ENCODE results near the gene ARHGAP8. TPM values are rescaled to one million over a fixed set of nuclear protein-coding genes. Genes with fewer than 3 reads are reported as not detected.

Gene ARHGAP8
- total and polyA plus RNA-seq, 2 of the 13 experiments (the other 11 are each of a cell fraction or from before 2014, with no cell fraction given): 0.07 TPM; not detected in 1

- H3K4me2 ChIP-seq (ENCODE audit: low read depth, low read length): no peak overlapping the region
- H3K4me1 ChIP-seq (ENCODE audit: insufficient read depth, low read length): peaks cover 35% of the 10 kb centered on the region
- no peak for ATAC-seq
- no TSS peak for BruUV-seq (replicated peaks)
- ChIA-PET CTCF (ENCODE audit: low intra/inter-chr PET ratio, low total read pairs) (interaction anchor here (1.9 to 2.5 kb wide), 2 partner anchors 37 to 50 kb away, joined by 10 to 38 read pairs; no protein-coding TSS in a partner anchor), POLR2A (no interaction called here)
- no peaks in the 10 kb centered on the region for H3K79me2 ChIP-seq (ENCODE audit: insufficient read depth, low read length)
- intact Hi-C loops (cut with micrococcal nuclease; ENCODE audit: unreplicated experiment) (loop anchor here (1.0 kb wide), 1 partner anchor 38 kb away; no protein-coding TSS in a partner anchor), in situ Hi-C loops (cut with HindIII; ENCODE audit: extremely low pct_ligation_motif_present, low pct_unique_long_range_greater_than_20kb) (loop anchor here (5.0 kb wide), 1 partner anchor 38 kb away; no protein-coding TSS in a partner anchor)
- 93% methylated on average over 9 of the region's 23 CpGs for WGBS (ENCODE audit: low lambda C conversion rate)
- H3K27ac ChIP-seq (ENCODE audit: extremely low read length, insufficient read depth, low read length): no peak overlapping the region
- peaks cover 7% of the 10 kb centered on the region; the same call in 1 of the 2 replicates for H4K20me1 ChIP-seq (ENCODE audit: insufficient read depth, low read length)
- no peak for DNase-seq (ENCODE audit: low spot score)
- peaks cover 0 to 4% of the 10 kb centered on the region in 2 experiments; a peak in 2 of 5 replicates for H3K36me3 ChIP-seq (replicated peaks in 1 of 2; ENCODE audit: control insufficient read depth in 1 of 2, insufficient read depth in 2 of 2, low read length in 2 of 2)
- H3K27me3 ChIP-seq (ENCODE audit: control insufficient read depth in 1 of 2, insufficient read depth in 2 of 2, low read length in 2 of 2): no peaks in the 10 kb centered on the region; a peak in 1 of 5 replicates
- TF ChIP-seq ZC3H13 (CRISPR knock-in tag; IDR thresholded peaks at IDR 0.05) (0 out of 2 replicates have a peak, but pooled peaks have one; percentile 6), AGO2 (optimal IDR thresholded peaks at IDR 0.05; ENCODE audit: low read depth, low read length) (peak; percentile 68), POGZ (CRISPR knock-in tag; IDR thresholded peaks at IDR 0.05) (no peak)
- no peak for FAIRE-seq
- H3K4me3 ChIP-seq (replicated peaks in 1 of 3; ENCODE audit: insufficient read depth in 1 of 3, low read depth in 2 of 3, low read length in 3 of 3): no peak overlapping the region
- H3K9me3 ChIP-seq (ENCODE audit: low read length): no peaks in the 10 kb centered on the region
- no peak overlapping the region for H3K9ac ChIP-seq (ENCODE audit: insufficient read depth, low read depth, low read length)
- H2AFZ ChIP-seq (ENCODE audit: low read length): no peak overlapping the region
Measured at GRCh38 chr22:44734801-44735517, 17.4 kb upstream of the ARHGAP8 start.

- H3K9ac ChIP-seq (ENCODE audit: insufficient read depth, low read depth, low read length): no peak overlapping the region
- no TSS peak for BruUV-seq (replicated peaks)
- intact Hi-C loops (cut with micrococcal nuclease; ENCODE audit: unreplicated experiment): no loop called here
- H3K36me3 ChIP-seq (replicated peaks in 1 of 2; ENCODE audit: control insufficient read depth in 1 of 2, insufficient read depth in 2 of 2, low read length in 2 of 2): peaks cover 0 to 4% of the 10 kb centered on the region in 2 experiments; a peak in 1 of 5 replicates
- H3K27me3 ChIP-seq (ENCODE audit: control insufficient read depth in 1 of 2, insufficient read depth in 2 of 2, low read length in 2 of 2): no peaks in the 10 kb centered on the region; a peak in 1 of 5 replicates
- no peaks in the 10 kb centered on the region for H3K9me3 ChIP-seq (ENCODE audit: low read length)
- H2AFZ ChIP-seq (ENCODE audit: low read length): no peak overlapping the region
- H4K20me1 ChIP-seq (ENCODE audit: insufficient read depth, low read length): peaks cover 7% of the 10 kb centered on the region; the same call in 1 of the 2 replicates
- ChIA-PET CTCF (ENCODE audit: low intra/inter-chr PET ratio, low total read pairs) (interaction anchor here (1.9 to 2.5 kb wide), 2 partner anchors 38 to 51 kb away, joined by 10 to 38 read pairs; no protein-coding TSS in a partner anchor), POLR2A (no interaction called here)
- H3K4me3 ChIP-seq (replicated peaks in 1 of 3; ENCODE audit: insufficient read depth in 1 of 3, low read depth in 2 of 3, low read length in 3 of 3): no peak overlapping the region
- H3K79me2 ChIP-seq (ENCODE audit: insufficient read depth, low read length): no peaks in the 10 kb centered on the region
- in situ Hi-C loops (cut with HindIII; ENCODE audit: extremely low pct_ligation_motif_present, low pct_unique_long_range_greater_than_20kb): loop anchor here (5.0 kb wide), 1 partner anchor 38 kb away; no protein-coding TSS in a partner anchor
- FAIRE-seq: peak; percentile 8
- peaks cover 37% of the 10 kb centered on the region for H3K4me1 ChIP-seq (ENCODE audit: insufficient read depth, low read length)
- no peak overlapping the region for H3K27ac ChIP-seq (ENCODE audit: extremely low read length, insufficient read depth, low read length)
- DNase-seq (ENCODE audit: low spot score): peak; percentile 44
- ATAC-seq: peak; percentile 60
- H3K4me2 ChIP-seq (ENCODE audit: low read depth, low read length): no peak overlapping the region
- 39% methylated on average over 9 of the region's 28 CpGs for WGBS (ENCODE audit: low lambda C conversion rate)
- no peak for TF ChIP-seq ZNF441 (CRISPR knock-in tag; IDR thresholded peaks at IDR 0.05; ENCODE audit: borderline replicate concordance)
- TF ChIP-seq POLR2A (IDR thresholded peaks at IDR 0.05; ENCODE audit: insufficient read depth in 1 of 2, low read depth in 2 of 2, low read length in 2 of 2): peak in 1 of 2 experiments; percentile 11; a peak in 2 of 4 replicates
- peak; percentile 96 for TF ChIP-seq CTCF (CRISPR knock-in tag; IDR thresholded peaks at IDR 0.05)
- TF ChIP-seq KDM1A (CRISPR knock-in tag; IDR thresholded peaks at IDR 0.05): no peak
- TF ChIP-seq ZNF878 (CRISPR knock-in tag; IDR thresholded peaks at IDR 0.05): no peak
- TF ChIP-seq SRF (IDR thresholded peaks at IDR 0.05; ENCODE audit: low read depth, low read length): no peak
- TF ChIP-seq ZFY (CRISPR knock-in tag; IDR thresholded peaks at IDR 0.05): peak; percentile 22; the same call in 1 of the 2 replicates
- TF ChIP-seq ZNF784 (CRISPR knock-in tag; IDR thresholded peaks at IDR 0.05; ENCODE audit: borderline replicate concordance): no peak
- no peak for TF ChIP-seq THYN1 (CRISPR knock-in tag; IDR thresholded peaks at IDR 0.05; ENCODE audit: borderline replicate concordance, low read depth)
Measured at GRCh38 chr22:44735518-44736428, 16.6 kb upstream of the ARHGAP8 start.
